Thyroid gland (tissue), 4 donors: Measurements from ENCODE around the gene CSTB. TPM values are rescaled to one million over a fixed set of nuclear protein-coding genes. Genes with fewer than 3 reads are reported as not detected.

Experiments
- DNase-seq, 2 donors: peaks; one replicate each; pipeline ENCODE4 v3.0.0-alpha.2; 2019
- H3K27ac ChIP-seq, 3 donors: fragments of 200-600 bp; sonication (generic); 1 replicate in 2 of 3; 2 replicates in 1 of 3; pipeline ENCODE4 v1.5.1; 2016 to 2019; ENCODE audit warnings: mild to moderate bottlenecking in 1 of 3, moderate library complexity in 1 of 3
- H3K27me3 ChIP-seq: fragments of 200-600 bp; sonication (generic); one replicate; pipeline ENCODE4 v1.5.1; 2019
- H3K36me3 ChIP-seq, 2 donors: fragments of 200-600 bp; sonication (generic); one replicate each; pipeline ENCODE4 v1.5.1; 2016 to 2019
- H3K4me1 ChIP-seq, 2 donors: fragments of 200-600 bp; sonication (generic); one replicate each; pipeline ENCODE4 v1.5.1; 2017 to 2019
- H3K4me3 ChIP-seq, 3 donors: fragments of 200-600 bp; sonication (generic); replicated peaks in 1 of 3; 1 replicate in 2 of 3; 2 replicates in 1 of 3; pipeline ENCODE4 v1.5.1; 2016; ENCODE audit warnings: mild to moderate bottlenecking in 1 of 3
- H3K9me3 ChIP-seq: fragments of 200-600 bp; sonication (generic); one replicate; pipeline ENCODE4 v1.5.1; 2017
- POLR2A ChIP-seq, 2 donors: fragments of 450-650 bp; IDR thresholded peaks; one replicate each; pipeline ENCODE4 v1.6.1; 2017; ENCODE audit warnings: antibody characterized with exemption in 2 of 2, mild to moderate bottlenecking in 2 of 2, moderate library complexity in 1 of 2
- WGBS, 2 donors: methylation state at CpG; one replicate each; pipeline ENCODE4 v1.1.5; 2017; 5-methylcytosine and 5-hydroxymethylcytosine counted together
- intact Hi-C: fragments of 100-400 bp; cut with DNase I; formaldehyde crosslinking; loops from one replicate; pipeline ENCODE4 v1.15.1; 2023
- total RNA-seq, 4 donors: library from RNA; depleted of rRNA; stranded (reverse); fragments of >200 nt; gene quantifications; one replicate each; pipeline ENCODE4 v1.2.3, GENCODE V29; 2016
- TF ChIP-seq, protein P1 (sequence below), 6 experiments: fragments of 200-600 bp in 3 of 6; fragments of 450-650 bp in 3 of 6; sonication (generic) in 3 of 6; IDR thresholded peaks; one replicate each; pipeline ENCODE4 v1.5.1; 2016 to 2019; ENCODE audit warnings: antibody characterized with exemption in 6 of 6, mild to moderate bottlenecking in 2 of 6, inconsistent platforms in 1 of 6, moderate library complexity in 1 of 6

The CSTB gene
- total RNA-seq, 4 donors from 2014 or later: 9.1 to 32.4 (median 14.5) TPM

- 94 to 96% methylated on average over 12 to 14 of the region's 14 CpGs for WGBS, 2 donors
- Histone ChIP-seq H3K27me3 (no peaks in the 10 kb centered on the region), H3K4me1 (peaks cover 0 to 4% of the 10 kb centered on the region in 2 donors), H3K4me3 (no peak overlapping the region), H3K36me3 (peaks cover 58 to 74% of the 10 kb centered on the region in 2 donors), H3K27ac (no peak overlapping the region), H3K9me3 (no peaks in the 10 kb centered on the region)
- intact Hi-C loops: no loop called here
- DNase-seq: no peak
- TF ChIP-seq, protein P1, sequence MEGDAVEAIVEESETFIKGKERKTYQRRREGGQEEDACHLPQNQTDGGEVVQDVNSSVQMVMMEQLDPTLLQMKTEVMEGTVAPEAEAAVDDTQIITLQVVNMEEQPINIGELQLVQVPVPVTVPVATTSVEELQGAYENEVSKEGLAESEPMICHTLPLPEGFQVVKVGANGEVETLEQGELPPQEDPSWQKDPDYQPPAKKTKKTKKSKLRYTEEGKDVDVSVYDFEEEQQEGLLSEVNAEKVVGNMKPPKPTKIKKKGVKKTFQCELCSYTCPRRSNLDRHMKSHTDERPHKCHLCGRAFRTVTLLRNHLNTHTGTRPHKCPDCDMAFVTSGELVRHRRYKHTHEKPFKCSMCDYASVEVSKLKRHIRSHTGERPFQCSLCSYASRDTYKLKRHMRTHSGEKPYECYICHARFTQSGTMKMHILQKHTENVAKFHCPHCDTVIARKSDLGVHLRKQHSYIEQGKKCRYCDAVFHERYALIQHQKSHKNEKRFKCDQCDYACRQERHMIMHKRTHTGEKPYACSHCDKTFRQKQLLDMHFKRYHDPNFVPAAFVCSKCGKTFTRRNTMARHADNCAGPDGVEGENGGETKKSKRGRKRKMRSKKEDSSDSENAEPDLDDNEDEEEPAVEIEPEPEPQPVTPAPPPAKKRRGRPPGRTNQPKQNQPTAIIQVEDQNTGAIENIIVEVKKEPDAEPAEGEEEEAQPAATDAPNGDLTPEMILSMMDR (IDR thresholded peaks at IDR 0.05): no peak
- TF ChIP-seq POLR2A (IDR thresholded peaks at IDR 0.05): no peak
Observed at GRCh38 chr21:43800566-43800965, 24.5 kb upstream of the CSTB start.

DNA sequence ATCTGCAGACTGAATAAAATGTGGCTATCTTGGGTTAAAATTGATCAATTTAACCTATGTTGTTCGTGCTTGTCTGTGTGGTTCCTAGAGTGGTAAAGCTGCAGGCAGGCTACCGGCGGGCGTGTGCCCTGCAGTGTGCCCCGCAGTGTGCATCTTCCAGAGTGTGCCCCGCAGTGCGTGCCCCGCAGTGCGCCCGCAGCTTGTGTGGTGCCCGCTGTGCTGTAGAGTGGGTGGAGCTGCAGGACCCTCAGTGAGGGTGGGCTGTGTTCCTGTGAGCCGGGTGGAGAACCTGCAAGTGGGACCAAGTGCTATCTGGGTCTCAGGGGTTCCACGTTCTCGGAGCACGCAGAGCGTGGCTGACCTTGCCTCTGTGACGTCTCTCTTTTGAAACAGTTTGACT is 24.0 kb upstream of the CSTB start:
- H3K27me3 ChIP-seq: no peaks in the 10 kb centered on the region
- no peaks in the 10 kb centered on the region for H3K9me3 ChIP-seq
- peaks cover 0 to under 1% of the 10 kb centered on the region in 2 donors for H3K4me1 ChIP-seq
- no peak overlapping the region for H3K27ac ChIP-seq
- H3K36me3 ChIP-seq: peaks cover 60 to 77% of the 10 kb centered on the region in 2 donors
- intact Hi-C loops: no loop called here
- no peak overlapping the region for H3K4me3 ChIP-seq
- TF ChIP-seq POLR2A (IDR thresholded peaks at IDR 0.05): no peak
- TF ChIP-seq, protein P1 (IDR thresholded peaks at IDR 0.05): no peak
- no peak for DNase-seq
- WGBS, 2 donors: 98 to 100% methylated on average over 5 to 12 of the region's 17 CpGs

GRCh38 chr21:43799301-43799840 is 23.3 kb upstream of the CSTB start:
- no peak overlapping the region for H3K27ac ChIP-seq
- WGBS, 2 donors: 88 to 93% methylated on average over 17 to 18 of the region's 19 CpGs
- no peaks in the 10 kb centered on the region for H3K27me3 ChIP-seq
- H3K36me3 ChIP-seq: peaks cover 60 to 78% of the 10 kb centered on the region in 2 donors
- intact Hi-C loops: no loop called here
- TF ChIP-seq, protein P1 (IDR thresholded peaks at IDR 0.05): no peak
- TF ChIP-seq POLR2A (IDR thresholded peaks at IDR 0.05): no peak
- H3K4me1 ChIP-seq: no peaks in the 10 kb centered on the region
- H3K4me3 ChIP-seq: no peak overlapping the region
- no peaks in the 10 kb centered on the region for H3K9me3 ChIP-seq
- no peak for DNase-seq

- H3K36me3 ChIP-seq: peaks cover 61 to 78% of the 10 kb centered on the region in 2 donors
- no peaks in the 10 kb centered on the region for H3K9me3 ChIP-seq
- H3K4me1 ChIP-seq: no peaks in the 10 kb centered on the region
- TF ChIP-seq, protein P1 (IDR thresholded peaks at IDR 0.05): no peak
- no peak for TF ChIP-seq POLR2A (IDR thresholded peaks at IDR 0.05)
- 92 to 97% methylated on average over 30 of the region's 30 CpGs for WGBS, 2 donors
- intact Hi-C loops: no loop called here
- DNase-seq: no peak
- H3K4me3 ChIP-seq: no peak overlapping the region
- H3K27ac ChIP-seq: no peak overlapping the region
- no peaks in the 10 kb centered on the region for H3K27me3 ChIP-seq
Observed at GRCh38 chr21:43797925-43798715, 22.0 kb upstream of the CSTB start.

DNA sequence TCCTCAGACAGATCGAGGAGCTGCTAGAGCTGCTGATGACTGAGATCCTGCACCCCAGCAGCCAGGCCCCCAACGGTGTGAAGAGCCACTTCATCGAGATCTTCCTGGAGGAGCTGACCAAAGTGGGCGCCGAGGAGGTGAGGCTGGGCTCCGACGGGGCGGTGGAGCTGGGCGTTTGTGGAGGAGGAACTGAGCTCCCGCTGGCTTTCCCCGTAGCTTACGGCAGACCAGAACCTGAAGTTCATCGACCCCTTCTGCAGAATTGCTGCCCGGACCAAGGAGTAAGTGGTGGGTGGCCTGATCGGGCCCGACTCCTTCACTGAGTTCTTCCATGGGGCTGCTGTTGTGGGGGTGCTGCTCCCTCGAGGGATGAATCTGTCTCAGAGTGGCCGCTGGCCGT is 21.3 kb upstream of the CSTB start:
- H3K4me1 ChIP-seq: no peaks in the 10 kb centered on the region
- DNase-seq: no peak
- 88 to 93% methylated on average over 7 to 18 of the region's 19 CpGs for WGBS, 2 donors
- H3K4me3 ChIP-seq: no peak overlapping the region
- no peak for TF ChIP-seq POLR2A (IDR thresholded peaks at IDR 0.05)
- TF ChIP-seq, protein P1 (IDR thresholded peaks at IDR 0.05): no peak
- no peaks in the 10 kb centered on the region for H3K9me3 ChIP-seq
- H3K27ac ChIP-seq: no peak overlapping the region
- intact Hi-C loops: no loop called here
- H3K27me3 ChIP-seq: no peaks in the 10 kb centered on the region
- H3K36me3 ChIP-seq: peaks cover 61 to 83% of the 10 kb centered on the region in 2 donors
